ENCODE measurements around the gene SLC2A10.
A peak's percentile ranks its signal among the peaks of the same experiment; 100 is the strongest.

SLC2A10 gene

GRCh38 chr20:46703435-46703834 is 6.0 kb upstream of the SLC2A10 start:
- DNase-seq (ENCODE audit: low spot score), result no peak

- DNase-seq (ENCODE audit: low spot score), result no peak
Measured at GRCh38 chr20:46704714-46705377, 4.6 kb upstream of the SLC2A10 start.

- no peak for DNase-seq (ENCODE audit: low spot score)
Measured at GRCh38 chr20:46705378-46705729, 4.1 kb upstream of the SLC2A10 start.

- no peak for DNase-seq (ENCODE audit: low spot score)
Measured at GRCh38 chr20:46706242-46706641, 3.2 kb upstream of the SLC2A10 start.

GRCh38 chr20:46708172-46708860 is 1.1 kb upstream of the SLC2A10 start:
- DNase-seq (ENCODE audit: low spot score), result peak; percentile 28

- DNase-seq (ENCODE audit: low spot score), result no peak
Measured at GRCh38 chr20:46709055-46709458, 392 bp upstream of the SLC2A10 start.

GRCh38 chr20:46710153-46710913 is 884 bp downstream of the SLC2A10 start:
- no peak for DNase-seq (ENCODE audit: low spot score)

GRCh38 chr20:46712056-46712636 is 2.7 kb downstream of the SLC2A10 start:
- no peak for DNase-seq (ENCODE audit: low spot score)

GRCh38 chr20:46713957-46714834 is 4.7 kb downstream of the SLC2A10 start:
- no peak for DNase-seq (ENCODE audit: low spot score)

- peak; percentile 47 for DNase-seq (ENCODE audit: low spot score)
Measured at GRCh38 chr20:46715292-46715756, 5.9 kb downstream of the SLC2A10 start.

GRCh38 chr20:46717818-46718541 is 8.5 kb downstream of the SLC2A10 start:
- DNase-seq (ENCODE audit: low spot score), result no peak

GRCh38 chr20:46720019-46720418 is 10.6 kb downstream of the SLC2A10 start:
- no peak for DNase-seq (ENCODE audit: low spot score)

- DNase-seq (ENCODE audit: low spot score), result no peak
Measured at GRCh38 chr20:46720776-46721425, 11.5 kb downstream of the SLC2A10 start.

GRCh38 chr20:46721476-46721875 is 12.0 kb downstream of the SLC2A10 start:
- DNase-seq (ENCODE audit: low spot score), result no peak

- no peak for DNase-seq (ENCODE audit: low spot score)
Measured at GRCh38 chr20:46722450-46722849, 13.0 kb downstream of the SLC2A10 start.

- no peak for DNase-seq (ENCODE audit: low spot score)
Measured at GRCh38 chr20:46723039-46723438, 13.6 kb downstream of the SLC2A10 start.

- DNase-seq (ENCODE audit: low spot score), result no peak
Measured at GRCh38 chr20:46724343-46724959, 15.0 kb downstream of the SLC2A10 start.

GRCh38 chr20:46725186-46726165 is 16.0 kb downstream of the SLC2A10 start:
- DNase-seq (ENCODE audit: low spot score), result no peak

GRCh38 chr20:46731770-46732169 is 22.3 kb downstream of the SLC2A10 start:
- DNase-seq (ENCODE audit: low spot score), result no peak
